Neuronal stem cell (in vitro differentiated cells): Measurements from ENCODE around the gene GATA3.

ENCODE experiments used
- DNase-seq: peaks from one replicate; pipeline ENCODE4 v3.0.0-alpha.2; 2013; ENCODE audit warnings: low spot score
- H2AFZ ChIP-seq: one replicate; pipeline ENCODE4 v1.6.1; 2013; ENCODE audit warnings: mild to moderate bottlenecking, low read length, inconsistent platforms
- H2AK5ac ChIP-seq: 2 replicates; pipeline ENCODE4 v1.6.1; 2013; ENCODE audit warnings: low read depth, mild to moderate bottlenecking, inconsistent platforms, low read length, moderate library complexity, mixed read lengths
- H2BK120ac ChIP-seq: 2 replicates; pipeline ENCODE4 v1.6.1; 2013; ENCODE audit warnings: low read depth, mild to moderate bottlenecking, inconsistent platforms, low read length, moderate library complexity, mixed read lengths
- H2BK12ac ChIP-seq: one replicate; pipeline ENCODE4 v1.6.1; 2013; ENCODE audit warnings: low read length, inconsistent platforms
- H2BK15ac ChIP-seq: 2 replicates; pipeline ENCODE4 v1.6.1; 2013; ENCODE audit warnings: mild to moderate bottlenecking, low read length, inconsistent platforms, mixed read lengths
- H2BK5ac ChIP-seq: one replicate; pipeline ENCODE4 v1.6.1; 2013; ENCODE audit warnings: inconsistent platforms, mild to moderate bottlenecking, low read length, moderate library complexity
- H3K14ac ChIP-seq: one replicate; pipeline ENCODE4 v1.6.1; 2013; ENCODE audit warnings: low read length, inconsistent platforms
- H3K18ac ChIP-seq: 2 replicates; pipeline ENCODE4 v1.6.1; 2013; ENCODE audit warnings: low read length, inconsistent platforms
- H3K23ac ChIP-seq: 2 replicates; pipeline ENCODE4 v1.6.1; 2013; ENCODE audit warnings: low read depth, mild to moderate bottlenecking, mixed read lengths, low read length, inconsistent platforms; ENCODE audit not compliant: poor library complexity
- H3K27ac ChIP-seq: replicated peaks from 3 replicates; pipeline ENCODE4 v1.5.1; 2013; ENCODE audit warnings: low read length, inconsistent platforms
- H3K27me3 ChIP-seq, 3 experiments: 2 replicates each; pipeline ENCODE4 v1.6.1; 2013; ENCODE audit warnings: low read length in 3 of 3, mild to moderate bottlenecking in 2 of 3, inconsistent platforms in 1 of 3, low read depth in 1 of 3, mixed read lengths in 1 of 3, moderate library complexity in 1 of 3; ENCODE audit not compliant: control insufficient read depth in 3 of 3, insufficient read depth in 3 of 3
- H3K36me3 ChIP-seq, 2 donors: replicated peaks in 1 of 2; 2 replicates each; pipeline ENCODE4 v1.6.1; 2013; ENCODE audit warnings: low read length in 2 of 2; ENCODE audit not compliant: control insufficient read depth in 2 of 2, insufficient read depth in 2 of 2
- H3K4ac ChIP-seq: 2 replicates; pipeline ENCODE4 v1.6.1; 2013; ENCODE audit warnings: inconsistent platforms, mild to moderate bottlenecking, low read length, moderate library complexity
- H3K4me1 ChIP-seq, 2 donors: 1 replicate in 1 of 2; 2 replicates in 1 of 2; pipeline ENCODE4 v1.6.1; 2013; ENCODE audit warnings: low read length in 2 of 2, low read depth in 1 of 2; ENCODE audit not compliant: control insufficient read depth in 2 of 2, insufficient read depth in 1 of 2
- H3K4me2 ChIP-seq: one replicate; pipeline ENCODE4 v1.6.1; 2013; ENCODE audit warnings: mild to moderate bottlenecking, low read length, inconsistent platforms; ENCODE audit not compliant: insufficient read depth, poor library complexity, severe bottlenecking
- H3K4me3 ChIP-seq, 2 donors: 2 replicates each; pipeline ENCODE4 v1.5.1; 2013; ENCODE audit warnings: low read length in 2 of 2, mild to moderate bottlenecking in 2 of 2, inconsistent platforms in 1 of 2, moderate library complexity in 1 of 2
- H3K79me1 ChIP-seq: one replicate; pipeline ENCODE4 v1.6.1; 2013; ENCODE audit warnings: low read depth, mild to moderate bottlenecking, inconsistent platforms, low read length, moderate library complexity
- H3K9ac ChIP-seq: one replicate; pipeline ENCODE4 v1.6.1; 2013; ENCODE audit warnings: mild to moderate bottlenecking, low read depth, low read length, inconsistent platforms; ENCODE audit not compliant: poor library complexity
- H3K9me3 ChIP-seq, 2 donors: replicated peaks in 1 of 2; 2 replicates each; pipeline versions ENCODE3 to v1.6.1; 2013; ENCODE audit warnings: low read length in 2 of 2, mild to moderate bottlenecking in 2 of 2, inconsistent platforms in 1 of 2, low read depth in 1 of 2, mixed read lengths in 1 of 2, moderate library complexity in 1 of 2; ENCODE audit not compliant: control insufficient read depth in 2 of 2, insufficient read depth in 1 of 2
- H4K8ac ChIP-seq: one replicate; pipeline ENCODE4 v1.6.1; 2013; ENCODE audit warnings: low read depth, mild to moderate bottlenecking, inconsistent platforms, low read length, moderate library complexity
- H4K91ac ChIP-seq: one replicate; pipeline ENCODE4 v1.6.1; 2013; ENCODE audit warnings: low read length, low read depth, mild to moderate bottlenecking, inconsistent platforms; ENCODE audit not compliant: poor library complexity
- WGBS, 2 donors: extraction: QIAGEN DNeasy Blood & Tissue Kit; methylation state at CpG; one replicate each; pipeline ENCODE4 v1.1.7; 2013; ENCODE audit warnings: missing lambda C conversion rate in 2 of 2, mixed read lengths in 1 of 2; ENCODE audit not compliant: insufficient read length in 2 of 2, insufficient replicate concordance in 1 of 2; ENCODE audit errors: extremely low coverage in 2 of 2; 5-methylcytosine and 5-hydroxymethylcytosine counted together

GATA3 gene

GRCh38 chr10:8055420-8056349 is 1.2 kb downstream of the GATA3 start:
- Histone ChIP-seq H2BK5ac (no peak overlapping the region), H3K18ac (peak overlapping the region; percentile 86), H3K27me3 (peaks cover 46 to 97% (median 90%) of the 10 kb centered on the region in 3 experiments), H3K79me1 (no peaks in the 10 kb centered on the region), H2BK12ac (no peak overlapping the region), H3K4me3 (peak overlapping the region in 1 of 2 donors; percentile 41), H3K27ac (no peak overlapping the region), H3K4me2 (no peak overlapping the region), H2BK120ac (peak overlapping the region; percentile 48), H4K91ac (no peak overlapping the region), H3K4me1 (peaks cover 12 to 13% of the 10 kb centered on the region in 2 donors), H3K23ac (peak overlapping the region; percentile 82), H3K9ac (peak overlapping the region; percentile 56), H2AFZ (peak overlapping the region; percentile 45), H3K14ac (no peak overlapping the region), H3K36me3 (no peaks in the 10 kb centered on the region), H4K8ac (no peak overlapping the region), H2BK15ac (peak overlapping the region; percentile 72), H3K4ac (no peak overlapping the region), H2AK5ac (peak overlapping the region; percentile 72), H3K9me3 (no peaks in the 10 kb centered on the region)
- no CpG with 5 or more reads among the region's 85 CpGs for WGBS, 2 donors
- DNase-seq, result peak; percentile 9

- Histone ChIP-seq H2BK15ac (no peak overlapping the region), H2BK12ac (no peak overlapping the region), H2AFZ (no peak overlapping the region), H3K9me3 (no peaks in the 10 kb centered on the region), H3K4ac (no peak overlapping the region), H3K18ac (no peak overlapping the region), H3K4me3 (no peak overlapping the region), H2BK120ac (no peak overlapping the region), H3K27me3 (peaks cover 42 to 97% (median 90%) of the 10 kb centered on the region in 3 experiments), H2BK5ac (no peak overlapping the region), H3K79me1 (no peaks in the 10 kb centered on the region), H3K14ac (no peak overlapping the region), H3K4me2 (no peak overlapping the region), H4K8ac (no peak overlapping the region), H4K91ac (no peak overlapping the region), H3K4me1 (peaks cover 10 to 19% of the 10 kb centered on the region in 2 donors), H3K36me3 (no peaks in the 10 kb centered on the region), H3K23ac (no peak overlapping the region), H2AK5ac (no peak overlapping the region), H3K9ac (no peak overlapping the region), H3K27ac (no peak overlapping the region)
- peak; percentile 15 for DNase-seq
- no CpG with 5 or more reads among the region's 6 CpGs for WGBS, 2 donors
These were observed 1.9 kb downstream of the GATA3 start for GRCh38 chr10:8056378-8056777.

- H2BK12ac ChIP-seq, result no peak overlapping the region
- no peak overlapping the region for H3K23ac ChIP-seq
- DNase-seq, result peak; percentile 17
- H3K4me1 ChIP-seq, result peaks cover 9 to 23% of the 10 kb centered on the region in 2 donors
- H3K27me3 ChIP-seq, result peaks cover 38 to 97% (median 85%) of the 10 kb centered on the region in 3 experiments
- H3K27ac ChIP-seq, result no peak overlapping the region
- H3K9me3 ChIP-seq, result no peaks in the 10 kb centered on the region
- no CpG with 5 or more reads among the region's 13 CpGs for WGBS, 2 donors
- H3K14ac ChIP-seq, result no peak overlapping the region
- no peak overlapping the region for H2AK5ac ChIP-seq
- H2BK5ac ChIP-seq, result no peak overlapping the region
- H3K4me3 ChIP-seq, result no peak overlapping the region
- H3K18ac ChIP-seq, result no peak overlapping the region
- no peak overlapping the region for H2BK120ac ChIP-seq
- no peak overlapping the region for H4K91ac ChIP-seq
- H3K4ac ChIP-seq, result no peak overlapping the region
- H3K36me3 ChIP-seq, result no peaks in the 10 kb centered on the region
- H4K8ac ChIP-seq, result no peak overlapping the region
- H2AFZ ChIP-seq, result no peak overlapping the region
- H3K79me1 ChIP-seq, result no peaks in the 10 kb centered on the region
- H3K9ac ChIP-seq, result no peak overlapping the region
- H3K4me2 ChIP-seq, result no peak overlapping the region
- no peak overlapping the region for H2BK15ac ChIP-seq
These were observed 2.4 kb downstream of the GATA3 start for GRCh38 chr10:8056871-8057331.

- no peak overlapping the region for H3K9ac ChIP-seq
- peaks cover 35 to 97% (median 77%) of the 10 kb centered on the region in 3 experiments for H3K27me3 ChIP-seq
- no peaks in the 10 kb centered on the region for H3K9me3 ChIP-seq
- no peak overlapping the region for H2AFZ ChIP-seq
- H3K27ac ChIP-seq, result no peak overlapping the region
- H3K23ac ChIP-seq, result peak overlapping the region; percentile 85
- H3K4me1 ChIP-seq, result peaks cover 9 to 23% of the 10 kb centered on the region in 2 donors
- H2AK5ac ChIP-seq, result peak overlapping the region; percentile 60
- WGBS, 2 donors, result no CpG with 5 or more reads among the region's 15 CpGs
- H3K14ac ChIP-seq, result no peak overlapping the region
- H3K79me1 ChIP-seq, result no peaks in the 10 kb centered on the region
- no peak overlapping the region for H3K4me3 ChIP-seq
- H3K18ac ChIP-seq, result peak overlapping the region; percentile 88
- H3K4me2 ChIP-seq, result no peak overlapping the region
- H4K91ac ChIP-seq, result no peak overlapping the region
- no peak overlapping the region for H3K4ac ChIP-seq
- H4K8ac ChIP-seq, result no peak overlapping the region
- no peaks in the 10 kb centered on the region for H3K36me3 ChIP-seq
- no peak overlapping the region for H2BK5ac ChIP-seq
- no peak overlapping the region for H2BK12ac ChIP-seq
- no peak overlapping the region for H2BK120ac ChIP-seq
- DNase-seq, result peak; percentile 11
- H2BK15ac ChIP-seq, result peak overlapping the region; percentile 63
These were observed 3.3 kb downstream of the GATA3 start for GRCh38 chr10:8057636-8058273.
